T follicular helper cell (primary cell): ENCODE measurements around the gene ADAMTS20.

Experiments
- DNase-seq: peaks from one replicate; pipeline ENCODE4 v3.0.0-alpha.2; 2020; ENCODE audit warnings: low read depth

Gene ADAMTS20

GRCh38 chr12:43480591-43480990 lies 71.4 kb downstream of the ADAMTS20 start:
- no peak for DNase-seq

DNA sequence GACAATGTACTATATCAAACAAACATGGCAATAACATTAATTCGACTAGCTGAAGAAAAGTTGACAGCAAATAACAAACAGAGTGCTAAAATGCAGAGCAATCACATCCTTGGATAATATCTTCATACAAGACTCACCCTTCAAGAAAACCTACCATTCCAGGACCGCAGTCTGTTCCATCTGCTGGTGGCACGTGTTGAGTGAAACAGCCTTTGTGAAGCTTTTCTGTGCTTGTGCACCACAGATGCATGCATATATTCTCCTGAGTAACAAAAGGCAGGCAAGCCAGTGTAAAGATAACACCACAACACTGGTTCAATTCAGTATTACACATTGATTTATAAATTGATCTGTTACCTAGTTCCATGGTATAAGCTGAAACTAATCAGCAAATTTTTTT lies 89.3 kb downstream of the ADAMTS20 start:
- no peak for DNase-seq

GRCh38 chr12:43462080-43462479 lies 89.9 kb downstream of the ADAMTS20 start:
- DNase-seq = no peak

DNA sequence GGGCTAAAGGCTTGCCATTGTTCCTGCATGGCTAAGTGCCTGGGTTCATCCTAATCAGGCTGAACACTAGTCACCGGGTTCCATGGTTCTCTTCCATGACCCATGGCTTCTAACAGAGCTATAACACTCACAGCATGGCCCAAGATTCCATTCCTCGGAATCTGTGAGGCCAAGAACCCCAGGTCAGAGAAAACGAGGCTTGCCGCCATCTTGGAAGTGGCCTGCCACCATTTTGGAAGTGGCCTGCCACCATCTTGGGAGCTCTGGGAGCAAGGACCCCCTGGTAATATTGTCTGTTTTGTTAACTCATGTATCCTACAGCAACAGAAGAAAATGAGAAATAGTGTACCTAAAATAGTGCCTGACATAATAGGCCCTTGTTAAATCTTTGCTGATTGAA lies 92.7 kb downstream of the ADAMTS20 start:
- DNase-seq = no peak

GRCh38 chr12:43453761-43454160 lies 98.2 kb downstream of the ADAMTS20 start:
- no peak for DNase-seq

- DNase-seq = peak; percentile 30
These were observed 107.0 kb downstream of the ADAMTS20 start for GRCh38 chr12:43444940-43445564.

DNA sequence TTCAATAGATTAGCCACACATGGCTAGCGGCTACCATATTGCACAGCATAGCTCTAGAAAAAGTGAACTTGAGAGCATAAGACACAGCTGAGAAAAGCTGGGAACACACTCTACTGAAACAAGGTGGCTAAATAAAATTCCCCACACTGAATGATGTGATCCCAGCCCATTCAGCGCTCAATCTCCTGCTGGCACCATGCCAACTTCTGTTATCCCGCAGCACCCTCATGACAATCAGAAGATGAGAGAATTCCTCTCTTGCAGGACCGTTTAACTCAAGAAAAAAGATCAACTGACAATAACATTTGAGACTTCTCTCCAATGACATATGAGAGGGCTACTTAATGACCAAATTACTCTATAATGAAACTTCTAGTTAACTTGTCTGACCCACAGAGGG lies 115.4 kb downstream of the ADAMTS20 start:
- no peak for DNase-seq

DNA sequence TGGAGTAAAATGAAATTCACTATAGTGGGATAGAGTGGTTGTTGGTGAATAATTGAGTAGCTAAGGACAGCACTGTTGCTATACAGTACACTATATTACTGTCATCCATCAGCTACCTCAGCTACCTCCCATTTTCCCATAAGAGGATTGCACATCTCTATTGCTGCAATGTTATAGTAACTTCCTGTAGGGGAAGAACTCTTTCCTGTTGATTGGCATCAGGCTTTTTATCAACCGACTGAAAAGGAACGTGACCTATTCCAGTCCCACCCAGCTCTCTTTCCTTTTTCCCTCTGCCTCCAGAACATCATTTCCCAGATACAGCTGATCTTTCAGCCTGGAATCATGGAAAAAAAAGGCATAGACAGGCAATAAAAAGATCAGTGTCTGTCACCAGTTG lies 117.4 kb downstream of the ADAMTS20 start:
- no peak for DNase-seq

DNA sequence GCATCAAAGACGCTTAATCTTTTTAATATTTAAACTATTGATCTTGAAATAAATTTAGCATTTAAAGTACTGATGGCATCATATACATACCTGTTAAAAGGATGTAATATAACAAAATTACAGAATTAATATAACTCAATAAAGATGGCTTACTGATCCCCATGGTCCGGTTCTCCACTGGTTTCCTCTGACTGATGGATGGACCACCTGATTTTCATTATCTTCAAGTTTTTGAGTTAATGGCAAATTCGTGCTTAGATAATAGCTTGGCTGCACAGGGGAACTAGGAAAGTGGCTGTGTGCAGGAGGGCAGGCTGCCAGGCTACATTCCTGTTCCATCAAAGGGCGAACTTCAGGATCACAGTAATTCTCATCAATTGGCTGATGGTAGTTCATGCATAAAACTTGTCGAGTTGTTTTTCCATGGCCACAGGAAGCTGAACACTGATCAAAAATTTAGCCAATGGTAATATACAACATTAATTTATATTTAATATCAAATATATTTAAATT lies 123.9 kb downstream of the ADAMTS20 start:
- no peak for DNase-seq

DNA sequence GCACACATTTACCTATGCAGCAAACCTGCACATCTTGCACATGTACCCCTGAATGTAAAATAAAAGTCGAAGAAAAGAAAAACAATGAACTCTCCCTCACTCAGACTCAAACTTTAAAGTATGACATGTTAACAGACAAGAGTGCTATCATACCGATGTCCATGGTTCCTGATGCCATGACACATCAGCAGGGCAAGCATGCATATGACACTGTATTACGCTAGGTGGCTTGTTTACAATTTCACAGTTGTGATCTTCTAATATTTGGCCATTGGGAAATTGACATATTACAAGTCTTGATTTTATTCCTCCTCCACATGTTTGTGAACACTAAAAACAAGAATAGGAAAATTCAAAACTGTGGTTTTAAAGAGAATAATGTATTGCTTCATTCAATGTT lies 126.6 kb downstream of the ADAMTS20 start:
- DNase-seq = no peak

- no peak for DNase-seq
These were observed 135.0 kb downstream of the ADAMTS20 start for GRCh38 chr12:43416981-43417380.

- no peak for DNase-seq
These were observed 144.0 kb downstream of the ADAMTS20 start for GRCh38 chr12:43407816-43408645.

GRCh38 chr12:43406801-43407200 lies 145.2 kb downstream of the ADAMTS20 start:
- DNase-seq = no peak

GRCh38 chr12:43402436-43402835 lies 149.6 kb downstream of the ADAMTS20 start:
- DNase-seq = no peak

- DNase-seq = no peak
These were observed 150.9 kb downstream of the ADAMTS20 start for GRCh38 chr12:43401096-43401495.

DNA sequence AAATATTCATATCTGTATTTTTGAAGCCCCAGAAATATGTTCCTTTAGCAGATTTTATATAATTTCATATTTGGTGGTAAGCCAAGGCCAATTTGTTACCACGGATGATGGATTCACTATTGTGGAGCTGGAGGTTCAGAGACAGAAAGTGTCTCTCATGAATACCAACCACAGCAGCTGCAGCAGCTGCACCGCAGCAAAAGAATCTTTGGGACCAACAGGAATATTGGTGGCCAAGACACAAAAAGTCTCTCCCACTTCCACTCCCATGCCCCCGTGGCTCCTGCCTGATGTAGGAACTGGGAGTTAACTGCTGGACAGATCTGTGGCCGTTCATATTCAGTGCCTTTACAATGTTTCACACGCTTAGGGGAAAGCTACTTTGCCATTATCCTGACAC lies 155.3 kb downstream of the ADAMTS20 start:
- no peak for DNase-seq

GRCh38 chr12:43392116-43392515 lies 159.9 kb downstream of the ADAMTS20 start:
- no peak for DNase-seq

- no peak for DNase-seq
These were observed 170.1 kb downstream of the ADAMTS20 start for GRCh38 chr12:43381879-43382278.

DNA sequence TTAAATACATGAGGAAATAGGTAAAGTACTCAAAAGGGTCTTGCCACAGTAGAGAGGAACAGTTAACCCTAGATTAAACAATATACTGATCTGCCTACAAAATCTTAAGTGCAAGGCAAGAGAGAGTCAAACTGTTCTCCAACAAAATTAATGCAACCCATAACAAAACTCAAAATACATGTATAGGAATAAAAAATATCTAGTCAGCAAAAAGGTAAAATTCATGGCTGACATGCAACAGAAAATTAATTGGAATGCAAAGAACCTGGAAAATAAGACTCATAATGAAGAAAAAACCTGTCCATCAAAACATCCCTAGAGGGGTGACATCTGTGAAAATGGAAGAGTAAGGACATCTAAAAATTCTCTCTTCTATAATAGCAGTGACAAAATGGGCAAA lies 173.6 kb downstream of the ADAMTS20 start:
- DNase-seq = no peak

DNA sequence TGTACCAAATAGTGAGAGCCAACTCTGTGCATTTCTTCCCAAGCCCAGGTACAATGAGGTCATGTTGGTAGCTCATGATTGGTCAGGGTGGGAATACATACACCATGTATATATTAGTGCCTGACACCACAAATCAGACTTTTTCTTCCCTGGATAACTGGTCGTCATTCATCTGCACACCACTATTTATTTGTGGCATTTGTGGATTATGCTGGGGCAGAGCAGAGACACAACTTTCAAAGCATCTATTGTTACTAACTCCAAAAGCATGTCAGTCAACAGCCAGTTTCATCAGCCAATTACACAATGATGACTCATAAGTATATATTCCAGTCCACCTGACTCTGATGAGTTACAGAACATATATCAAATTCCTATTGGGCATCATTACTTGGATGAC lies 181.7 kb downstream of the ADAMTS20 start:
- no peak for DNase-seq

DNA sequence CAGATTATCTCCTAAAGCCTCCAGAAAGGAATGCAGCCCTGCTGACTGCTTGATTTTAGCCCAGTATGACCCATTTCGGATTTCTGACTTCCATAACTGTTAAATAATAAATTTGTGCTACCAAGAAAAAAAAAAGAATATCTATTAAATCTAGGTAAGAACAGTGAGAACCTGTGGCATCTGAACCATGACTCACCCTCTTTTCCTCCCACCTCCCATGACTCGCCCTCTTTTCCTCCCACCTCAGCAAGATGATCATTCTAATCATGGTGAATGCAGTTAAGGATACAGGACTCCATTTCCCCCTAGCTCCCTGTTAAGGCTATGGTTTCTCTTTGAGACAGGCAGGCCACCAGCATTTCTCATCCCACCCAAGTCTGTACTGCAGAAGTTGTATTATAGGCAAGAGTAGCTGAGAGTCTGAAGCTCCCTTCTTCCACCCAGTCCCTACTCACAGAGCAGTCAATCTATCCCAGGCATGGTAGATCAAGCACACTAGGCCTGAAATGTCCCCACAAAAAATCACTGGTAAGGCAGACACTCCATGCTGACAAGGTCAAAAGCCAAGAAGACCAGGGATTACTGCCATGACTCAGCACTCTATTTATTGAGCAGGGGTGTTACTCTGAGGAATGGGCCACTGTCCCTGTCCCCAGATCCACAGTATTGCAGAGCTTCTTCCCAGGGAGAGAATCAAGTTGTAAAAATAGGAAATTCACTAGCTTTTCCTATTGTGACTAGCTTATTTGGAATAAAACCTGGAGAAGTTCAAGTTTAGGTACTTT lies 188.9 kb downstream of the ADAMTS20 start:
- no peak for DNase-seq

- no peak for DNase-seq
These were observed 190.8 kb downstream of the ADAMTS20 start for GRCh38 chr12:43361031-43361710.
